ENCODE data around the gene PDHB.
"Not testable (repeated sequence)": the region's sequence is repeated elsewhere in the genome, so short reads cannot be mapped to it uniquely, and the experiment has no call there.

PDHB gene

GRCh38 chr3:58433400-58434167 lies at the start of gene PDHB:
PDHB (minus strand) TSS chr3:58433832; CDS start chr3:58433809, 23 bp downstream.
- peak; percentile 91 for DNase-seq (ENCODE audit: low spot score)

DNA sequence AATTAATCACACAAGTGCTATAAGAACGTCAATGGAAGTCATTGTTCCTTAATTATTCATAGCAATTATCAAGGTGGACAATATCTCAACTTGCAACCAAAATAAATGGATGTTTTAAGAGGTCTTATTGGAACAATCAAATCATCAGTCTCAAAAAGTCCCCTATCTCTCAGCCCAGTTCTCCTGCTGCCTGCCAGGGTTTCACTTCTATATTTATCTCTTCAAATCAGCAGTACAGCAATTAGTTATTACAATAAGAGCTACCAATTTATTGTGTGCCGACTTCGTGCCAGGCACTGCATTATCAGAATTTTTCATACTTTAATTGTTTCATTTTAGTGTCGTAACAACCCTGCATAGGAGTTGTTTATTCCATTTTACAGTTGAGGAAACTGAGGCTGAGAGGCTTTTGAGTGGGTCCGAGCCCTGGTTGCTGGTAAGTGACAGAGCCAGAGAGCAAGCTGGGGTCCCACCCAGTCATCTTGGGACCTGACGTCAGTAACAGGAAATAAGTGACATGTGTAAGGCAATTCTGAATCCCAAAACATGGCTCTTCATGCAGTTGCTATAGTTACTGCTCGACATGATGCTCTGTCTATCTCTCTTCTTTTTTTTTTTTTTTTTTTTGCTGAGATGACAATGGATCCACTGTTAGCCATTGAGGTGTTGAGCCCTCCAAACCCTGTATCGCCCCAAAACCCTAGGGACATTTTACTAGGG lies 49.4 kb upstream of the PDHB start:
- no peak for DNase-seq (ENCODE audit: low spot score)

DNA sequence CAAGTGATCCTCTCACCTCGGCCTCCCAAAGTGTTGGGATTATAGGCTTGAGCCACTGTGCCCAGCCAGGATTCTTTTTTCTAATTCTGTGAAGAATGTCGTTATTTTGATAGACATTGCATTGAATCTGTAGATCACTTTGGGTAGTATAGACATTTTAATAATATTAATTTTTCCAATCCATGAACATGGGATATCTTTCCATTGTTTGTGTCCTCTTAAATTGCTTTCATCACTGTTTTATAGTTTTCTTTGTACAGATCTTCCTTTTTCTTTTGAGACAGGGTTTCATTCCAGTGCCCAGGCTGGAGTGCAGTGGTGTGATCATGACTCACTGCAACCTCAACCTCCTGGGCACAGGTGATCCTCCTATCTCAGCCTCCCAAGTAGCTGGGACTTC lies 46.7 kb upstream of the PDHB start:
- DNase-seq (ENCODE audit: low spot score) = no peak

- no peak for DNase-seq (ENCODE audit: low spot score)
Measured at GRCh38 chr3:58478781-58479180, 45.1 kb upstream of the PDHB start.

DNA sequence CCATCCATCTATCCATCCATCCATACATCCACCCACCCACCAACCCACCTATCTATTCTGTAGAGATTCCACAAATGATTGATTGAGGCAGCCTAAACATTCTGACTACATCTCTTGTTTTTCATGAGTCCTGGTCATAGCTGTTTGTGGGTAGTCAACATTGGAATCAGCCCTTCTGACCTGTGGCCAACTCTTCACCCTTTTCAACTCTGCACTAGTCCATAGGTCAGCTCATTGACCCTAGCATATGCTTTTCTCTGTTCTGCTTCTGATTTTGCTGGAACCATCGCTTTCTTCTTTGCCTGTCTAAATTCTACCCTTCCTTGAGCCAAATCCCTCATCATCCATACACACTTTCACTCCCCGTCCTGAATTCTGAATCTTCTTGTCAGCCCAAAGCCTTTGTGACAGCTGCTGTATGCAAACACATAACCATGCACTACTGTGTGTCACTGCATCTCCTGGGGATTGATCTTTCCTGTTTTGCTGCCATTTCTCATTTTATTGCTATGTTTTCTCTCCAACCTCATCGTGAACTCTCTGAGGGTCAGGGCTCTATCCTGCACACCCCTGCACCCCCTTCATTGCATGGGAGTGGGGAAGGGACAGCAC lies 41.4 kb upstream of the PDHB start:
- DNase-seq (ENCODE audit: low spot score) = no peak

DNA sequence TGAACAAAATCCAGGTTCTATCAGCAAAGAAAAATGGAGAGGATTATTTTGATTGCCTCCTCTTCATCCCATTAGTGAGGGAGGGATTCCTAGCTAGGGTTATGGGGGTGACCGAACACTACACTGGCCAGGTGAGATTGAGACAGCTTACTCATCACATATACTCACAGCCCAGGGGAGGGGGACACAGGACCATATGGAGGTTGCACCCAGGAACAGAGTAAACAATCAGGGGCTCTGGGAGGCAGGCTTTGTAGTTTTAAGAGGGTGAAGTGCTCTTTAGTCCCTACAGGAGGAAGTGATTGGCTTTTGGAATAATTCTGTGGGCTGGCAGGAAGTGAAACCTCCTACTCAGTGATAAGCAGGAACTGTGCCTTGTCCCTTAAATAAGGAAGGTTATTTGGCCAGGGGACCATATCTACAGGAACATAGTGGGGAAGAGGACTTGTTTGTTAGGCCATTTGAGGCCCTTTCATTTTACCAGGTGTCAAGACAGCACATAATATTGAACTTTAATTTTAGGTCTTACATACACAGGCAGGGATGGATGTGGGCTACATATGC lies 40.8 kb upstream of the PDHB start:
- peak; percentile 43 for DNase-seq (ENCODE audit: low spot score)

DNA sequence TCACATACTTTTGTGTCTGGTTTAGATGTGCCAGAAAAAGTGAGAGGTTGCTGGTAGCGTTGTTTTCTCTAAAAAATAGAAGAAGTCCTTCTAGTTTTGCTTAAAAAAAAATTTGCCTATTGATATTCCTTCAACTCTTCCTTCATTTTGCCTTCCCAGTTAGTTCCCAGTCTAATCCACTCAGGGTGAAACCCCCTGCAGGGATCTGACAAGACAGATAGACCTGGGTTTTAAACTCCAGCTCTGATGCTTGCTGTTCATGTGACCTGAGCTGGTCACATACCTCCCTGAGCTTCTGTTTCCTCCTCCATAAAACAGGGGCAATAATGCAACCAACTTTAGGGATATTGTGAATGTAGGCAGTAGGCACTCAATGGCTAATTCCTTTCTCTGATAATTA lies 39.6 kb upstream of the PDHB start:
- DNase-seq (ENCODE audit: low spot score) = no peak

- no peak for DNase-seq (ENCODE audit: low spot score)
Measured at GRCh38 chr3:58471025-58471887, 37.6 kb upstream of the PDHB start.

- DNase-seq (ENCODE audit: low spot score) = no peak
Measured at GRCh38 chr3:58470363-58471024, 36.9 kb upstream of the PDHB start.

- DNase-seq (ENCODE audit: low spot score) = no peak
Measured at GRCh38 chr3:58469096-58469495, 35.5 kb upstream of the PDHB start.

- DNase-seq (ENCODE audit: low spot score) = no peak
Measured at GRCh38 chr3:58466899-58467563, 33.4 kb upstream of the PDHB start.

DNA sequence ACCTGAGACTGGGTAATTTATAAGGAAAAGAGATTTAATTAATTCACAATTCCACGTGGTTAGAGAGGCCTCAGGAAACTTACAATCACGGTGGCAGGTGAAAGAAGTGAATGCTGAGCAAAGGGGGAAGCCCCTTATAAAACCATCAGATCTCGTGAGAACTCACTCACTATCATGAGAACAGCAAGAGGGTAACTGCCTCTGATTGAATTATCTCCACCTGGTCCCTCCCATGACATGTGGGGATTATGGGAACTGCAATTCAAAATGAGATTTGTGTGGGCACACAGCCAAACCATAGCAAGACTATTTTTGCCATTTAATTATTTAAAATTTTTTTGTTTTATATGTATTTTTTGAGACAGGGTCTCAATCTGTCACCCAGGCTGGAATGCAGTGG lies 31.2 kb upstream of the PDHB start:
- DNase-seq (ENCODE audit: low spot score) = no peak

DNA sequence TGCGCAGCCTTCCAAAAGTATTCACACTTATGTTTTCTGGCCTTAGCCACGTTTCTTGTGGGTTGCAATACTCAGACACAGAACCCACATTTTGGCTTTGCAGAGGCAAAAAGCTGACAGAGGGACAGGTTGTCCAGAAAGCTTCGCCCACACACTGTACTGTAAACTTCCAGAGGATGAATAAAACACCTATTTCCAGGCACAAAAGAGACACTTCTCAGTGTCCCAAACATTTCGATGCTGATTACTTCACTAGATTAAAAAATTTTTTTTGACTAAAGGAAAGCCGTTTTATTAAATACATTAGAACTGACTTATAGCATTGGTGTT lies 30.3 kb upstream of the PDHB start:
- DNase-seq (ENCODE audit: low spot score) = no peak

DNA sequence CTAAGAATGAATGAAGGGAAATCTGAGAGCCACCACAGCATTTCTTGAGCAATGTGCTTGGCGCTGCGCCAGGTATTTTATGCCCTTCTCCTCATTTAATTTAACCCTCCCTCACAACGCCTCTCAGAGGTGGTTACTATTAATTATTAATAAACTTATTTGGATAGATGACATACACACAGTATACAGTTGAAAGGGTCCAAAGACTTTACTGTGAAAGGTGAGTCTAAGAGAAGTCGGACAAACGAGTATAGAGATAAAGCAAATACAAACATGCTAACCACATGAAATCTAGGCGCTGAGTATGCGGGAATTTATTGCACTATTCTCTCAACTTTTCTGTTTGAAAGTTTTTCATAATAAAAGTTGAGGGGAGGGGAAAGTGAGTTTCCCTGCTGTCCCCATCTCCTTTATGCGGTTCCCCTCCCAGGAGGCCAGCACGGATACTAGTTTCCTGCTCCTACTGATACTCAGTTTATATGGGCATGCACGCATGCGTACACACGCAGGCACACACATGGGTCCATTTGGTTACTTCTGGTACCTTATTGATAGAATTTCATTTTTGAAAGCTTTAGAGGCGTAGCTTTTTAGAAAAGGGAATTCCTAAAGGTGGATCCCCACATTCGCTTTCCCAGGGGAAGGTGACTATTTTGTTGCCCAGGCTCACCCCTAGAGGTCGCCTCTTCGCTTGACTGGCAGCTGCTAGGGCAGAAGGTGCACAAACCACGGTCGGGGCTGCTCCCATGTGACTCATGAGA lies 29.7 kb upstream of the PDHB start:
- peak; percentile 60 for DNase-seq (ENCODE audit: low spot score)

- no peak for DNase-seq (ENCODE audit: low spot score)
Measured at GRCh38 chr3:58462829-58463180, 29.2 kb upstream of the PDHB start.

- DNase-seq (ENCODE audit: low spot score) = no peak
Measured at GRCh38 chr3:58459160-58459559, 25.5 kb upstream of the PDHB start.

GRCh38 chr3:58452176-58452575 lies 18.5 kb upstream of the PDHB start:
- no peak for DNase-seq (ENCODE audit: low spot score)

- no peak for DNase-seq (ENCODE audit: low spot score)
Measured at GRCh38 chr3:58441514-58442450, 8.2 kb upstream of the PDHB start.

- not testable (repeated sequence) for DNase-seq (ENCODE audit: low spot score)
Measured at GRCh38 chr3:58440996-58441355, 7.3 kb upstream of the PDHB start.
